Prostate gland (tissue), 2 donors: ENCODE measurements around the gene MOCS1.

Source experiments
- CTCF ChIP-seq, 4 experiments: fragments of 200-600 bp in 2 of 4; fragments of 450-650 bp in 2 of 4; sonication (generic) in 2 of 4; IDR thresholded peaks; 1 replicate in 3 of 4; 2 replicates in 1 of 4; pipeline ENCODE4 v1.5.1; 2016 to 2019; ENCODE audit warnings: antibody characterized with exemption in 4 of 4, mild to moderate bottlenecking in 2 of 4, moderate library complexity in 2 of 4
- POLR2A ChIP-seq: fragments of 450-650 bp; IDR thresholded peaks from one replicate; pipeline ENCODE4 v1.6.1; 2016; ENCODE audit warnings: antibody characterized with exemption, mild to moderate bottlenecking
- POLR2AphosphoS5 ChIP-seq: sonication (generic); formaldehyde crosslinking; IDR thresholded peaks from one replicate; pipeline ENCODE4 v1.6.1; 2017; ENCODE audit warnings: antibody characterized with exemption

GRCh38 chr6:39929039-39929732 lies 5.1 kb downstream of the MOCS1 start:
- TF ChIP-seq POLR2A, result no peak
- TF ChIP-seq CTCF (IDR thresholded peaks at IDR 0.05), result no peak
- no peak for TF ChIP-seq POLR2AphosphoS5
